Neural cell (in vitro differentiated cells): ENCODE measurements around the gene INSM2. TPM values are rescaled to one million over a fixed set of nuclear protein-coding genes. Genes with fewer than 3 reads are reported as not detected.

Source experiments
- H2AFZ ChIP-seq: fragments of 200-600, 300-800 bp; sonication (generic), shearing (Covaris generic); 2 replicates; pipeline ENCODE4 v1.6.0; 2014; ENCODE audit warnings: low read depth, mild to moderate bottlenecking, antibody characterized with exemption, low read length, moderate library complexity
- H3F3A ChIP-seq: fragments of 200-600 bp; shearing (Covaris generic); 2 replicates; pipeline ENCODE4 v1.6.1; 2016; ENCODE audit warnings: mild to moderate bottlenecking, moderate library complexity, mixed read lengths, antibody characterized with exemption, low read length; ENCODE audit not compliant: insufficient read depth, poor library complexity, severe bottlenecking
- H3K27ac ChIP-seq: fragments of 200-600, 300-800 bp; sonication (generic), shearing (Covaris generic); 2 replicates; pipeline ENCODE4 v1.5.1; 2014; ENCODE audit warnings: mild to moderate bottlenecking, low read length, moderate library complexity
- H3K27me3 ChIP-seq: fragments of 300-800, 200-600 bp; sonication (generic), shearing (Covaris generic); 2 replicates; pipeline ENCODE4 v1.6.0; 2014; ENCODE audit warnings: mild to moderate bottlenecking, low read depth, low read length, moderate library complexity; ENCODE audit not compliant: insufficient read depth
- H3K36me3 ChIP-seq: fragments of 300-800, 200-600 bp; sonication (generic), shearing (Covaris generic); 2 replicates; pipeline ENCODE4 v1.5.1; 2014; ENCODE audit warnings: mild to moderate bottlenecking, antibody characterized with exemption, low read length, moderate library complexity; ENCODE audit not compliant: insufficient read depth
- H3K4me2 ChIP-seq: fragments of 300-800, 200-600 bp; sonication (generic), shearing (Covaris generic); 2 replicates; pipeline ENCODE4 v1.6.0; 2014; ENCODE audit warnings: mild to moderate bottlenecking, low read length
- H3K4me3 ChIP-seq: fragments of 300-800, 200-600 bp; sonication (generic), shearing (Covaris generic); 2 replicates; pipeline ENCODE4 v1.5.1; 2014; ENCODE audit warnings: mild to moderate bottlenecking, low read length, moderate library complexity
- H3K79me2 ChIP-seq: fragments of 200-600 bp; shearing (Covaris generic); replicated peaks from 2 replicates; pipeline ENCODE4 v1.6.0; 2014; ENCODE audit warnings: mild to moderate bottlenecking, low read length, moderate library complexity; ENCODE audit not compliant: insufficient read depth
- H3K9ac ChIP-seq: fragments of 300-800, 200-600 bp; sonication (generic), shearing (Covaris generic); 2 replicates; pipeline ENCODE4 v1.6.1; 2016; ENCODE audit warnings: mild to moderate bottlenecking, low read length, mixed read lengths
- H3K9me2 ChIP-seq: fragments of 200-600 bp; shearing (Covaris generic); 2 replicates; pipeline ENCODE4 v1.6.1; 2016; ENCODE audit warnings: mild to moderate bottlenecking, low read length, mixed read lengths; ENCODE audit not compliant: insufficient read depth
- H3K9me3 ChIP-seq: fragments of 200-600, 300-800 bp; sonication (generic), shearing (Covaris generic); 2 replicates; pipeline ENCODE4 v1.6.1; 2016; ENCODE audit warnings: mild to moderate bottlenecking, mixed run types, low read length, moderate library complexity, mixed read lengths
- H4K20me1 ChIP-seq: fragments of 200-600 bp; shearing (Covaris generic); 2 replicates; pipeline ENCODE4 v1.6.1; 2016; ENCODE audit warnings: mild to moderate bottlenecking, mixed run types; ENCODE audit not compliant: insufficient read depth
- EP300 ChIP-seq: fragments of 450-650 bp; conservative IDR thresholded peaks from 2 replicates; pipeline ENCODE4 v1.6.1; 2014; ENCODE audit warnings: antibody characterized with exemption, mild to moderate bottlenecking, moderate library complexity; ENCODE audit not compliant: poor library complexity, severe bottlenecking
- EZH2 ChIP-seq: fragments of 200-600, 300-800 bp; shearing (Covaris generic), sonication (generic); IDR thresholded peaks from 2 replicates; pipeline ENCODE4 v1.6.1; 2014; ENCODE audit warnings: antibody characterized with exemption, low read length, borderline replicate concordance, mild to moderate bottlenecking; ENCODE audit not compliant: insufficient read depth, poor library complexity, severe bottlenecking
- MXI1 ChIP-seq: fragments of 450-650 bp; conservative IDR thresholded peaks from 2 replicates; pipeline ENCODE4 v1.6.1; 2014; ENCODE audit warnings: antibody characterized with exemption, mild to moderate bottlenecking; ENCODE audit not compliant: poor library complexity, severe bottlenecking
- POLR2AphosphoS5 ChIP-seq: IDR thresholded peaks from 2 replicates; pipeline ENCODE4 v1.6.1; 2012
- RAD21 ChIP-seq: fragments of 450-650 bp; conservative IDR thresholded peaks from 2 replicates; pipeline ENCODE4 v1.6.1; 2014; ENCODE audit warnings: antibody characterized with exemption, mild to moderate bottlenecking, moderate library complexity
- SMC3 ChIP-seq: fragments of 450-650 bp; conservative IDR thresholded peaks from 2 replicates; pipeline ENCODE4 v1.6.1; 2014; ENCODE audit warnings: antibody characterized with exemption, mild to moderate bottlenecking, moderate library complexity; ENCODE audit not compliant: poor library complexity
- TAF1 ChIP-seq: IDR thresholded peaks from 2 replicates; pipeline ENCODE4 v1.6.1; 2012; ENCODE audit warnings: low read depth
- polyA plus RNA-seq: library from polyadenylated mRNA; depleted of rRNA; stranded (reverse); fragments of >200 nt; gene quantifications from 2 replicates; pipeline ENCODE4 v1.2.3, GENCODE V29; 2014
- TF ChIP-seq, protein P1 (sequence below): IDR thresholded peaks from 2 replicates; pipeline ENCODE4 v1.6.1; 2012; ENCODE audit warnings: borderline replicate concordance
- TF ChIP-seq, protein P2 (sequence below): fragments of 450-650 bp; IDR thresholded peaks from 2 replicates; pipeline ENCODE4 v1.5.1; 2014; ENCODE audit warnings: antibody characterized with exemption, mild to moderate bottlenecking, moderate library complexity; ENCODE audit not compliant: poor library complexity, severe bottlenecking

The INSM2 gene
- polyA plus RNA-seq, 1 donor from 2014 or later: 2.4 TPM

DNA sequence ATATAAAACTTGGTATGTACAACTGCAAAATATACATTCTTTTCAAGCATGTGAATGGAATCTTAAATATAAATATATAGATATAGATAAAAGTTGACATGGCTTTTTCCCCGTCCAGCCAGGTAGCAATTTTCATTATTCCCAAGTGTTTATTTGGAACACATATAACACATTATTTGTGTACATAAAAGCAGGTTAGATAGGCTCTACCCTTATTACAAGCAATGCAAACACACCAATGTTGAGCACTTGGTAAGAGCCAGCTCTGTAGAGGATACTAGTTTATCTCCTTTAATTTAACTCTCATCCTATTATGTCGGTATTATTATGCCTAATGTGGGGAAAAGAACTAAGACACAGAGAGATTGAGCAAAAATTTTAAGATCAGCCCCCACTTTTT lies 7.0 kb upstream of the INSM2 start:
- no peaks in the 10 kb centered on the region for H3F3A ChIP-seq
- H3K4me3 ChIP-seq: no peak overlapping the region
- no peaks in the 10 kb centered on the region for H3K9me2 ChIP-seq
- no peak overlapping the region for H3K9ac ChIP-seq
- H3K9me3 ChIP-seq: no peaks in the 10 kb centered on the region
- H4K20me1 ChIP-seq: no peaks in the 10 kb centered on the region
- TF ChIP-seq EZH2 (no peak), SMC3 (no peak), MXI1 (no peak), RAD21 (no peak), TAF1 (no peak), EP300 (no peak), POLR2AphosphoS5 (no peak)
- TF ChIP-seq, protein P1, sequence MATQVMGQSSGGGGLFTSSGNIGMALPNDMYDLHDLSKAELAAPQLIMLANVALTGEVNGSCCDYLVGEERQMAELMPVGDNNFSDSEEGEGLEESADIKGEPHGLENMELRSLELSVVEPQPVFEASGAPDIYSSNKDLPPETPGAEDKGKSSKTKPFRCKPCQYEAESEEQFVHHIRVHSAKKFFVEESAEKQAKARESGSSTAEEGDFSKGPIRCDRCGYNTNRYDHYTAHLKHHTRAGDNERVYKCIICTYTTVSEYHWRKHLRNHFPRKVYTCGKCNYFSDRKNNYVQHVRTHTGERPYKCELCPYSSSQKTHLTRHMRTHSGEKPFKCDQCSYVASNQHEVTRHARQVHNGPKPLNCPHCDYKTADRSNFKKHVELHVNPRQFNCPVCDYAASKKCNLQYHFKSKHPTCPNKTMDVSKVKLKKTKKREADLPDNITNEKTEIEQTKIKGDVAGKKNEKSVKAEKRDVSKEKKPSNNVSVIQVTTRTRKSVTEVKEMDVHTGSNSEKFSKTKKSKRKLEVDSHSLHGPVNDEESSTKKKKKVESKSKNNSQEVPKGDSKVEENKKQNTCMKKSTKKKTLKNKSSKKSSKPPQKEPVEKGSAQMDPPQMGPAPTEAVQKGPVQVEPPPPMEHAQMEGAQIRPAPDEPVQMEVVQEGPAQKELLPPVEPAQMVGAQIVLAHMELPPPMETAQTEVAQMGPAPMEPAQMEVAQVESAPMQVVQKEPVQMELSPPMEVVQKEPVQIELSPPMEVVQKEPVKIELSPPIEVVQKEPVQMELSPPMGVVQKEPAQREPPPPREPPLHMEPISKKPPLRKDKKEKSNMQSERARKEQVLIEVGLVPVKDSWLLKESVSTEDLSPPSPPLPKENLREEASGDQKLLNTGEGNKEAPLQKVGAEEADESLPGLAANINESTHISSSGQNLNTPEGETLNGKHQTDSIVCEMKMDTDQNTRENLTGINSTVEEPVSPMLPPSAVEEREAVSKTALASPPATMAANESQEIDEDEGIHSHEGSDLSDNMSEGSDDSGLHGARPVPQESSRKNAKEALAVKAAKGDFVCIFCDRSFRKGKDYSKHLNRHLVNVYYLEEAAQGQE: no peak
- TF ChIP-seq, protein P2, sequence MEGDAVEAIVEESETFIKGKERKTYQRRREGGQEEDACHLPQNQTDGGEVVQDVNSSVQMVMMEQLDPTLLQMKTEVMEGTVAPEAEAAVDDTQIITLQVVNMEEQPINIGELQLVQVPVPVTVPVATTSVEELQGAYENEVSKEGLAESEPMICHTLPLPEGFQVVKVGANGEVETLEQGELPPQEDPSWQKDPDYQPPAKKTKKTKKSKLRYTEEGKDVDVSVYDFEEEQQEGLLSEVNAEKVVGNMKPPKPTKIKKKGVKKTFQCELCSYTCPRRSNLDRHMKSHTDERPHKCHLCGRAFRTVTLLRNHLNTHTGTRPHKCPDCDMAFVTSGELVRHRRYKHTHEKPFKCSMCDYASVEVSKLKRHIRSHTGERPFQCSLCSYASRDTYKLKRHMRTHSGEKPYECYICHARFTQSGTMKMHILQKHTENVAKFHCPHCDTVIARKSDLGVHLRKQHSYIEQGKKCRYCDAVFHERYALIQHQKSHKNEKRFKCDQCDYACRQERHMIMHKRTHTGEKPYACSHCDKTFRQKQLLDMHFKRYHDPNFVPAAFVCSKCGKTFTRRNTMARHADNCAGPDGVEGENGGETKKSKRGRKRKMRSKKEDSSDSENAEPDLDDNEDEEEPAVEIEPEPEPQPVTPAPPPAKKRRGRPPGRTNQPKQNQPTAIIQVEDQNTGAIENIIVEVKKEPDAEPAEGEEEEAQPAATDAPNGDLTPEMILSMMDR: no peak
- no peaks in the 10 kb centered on the region for H3K36me3 ChIP-seq
- no peak overlapping the region for H3K4me2 ChIP-seq
- no peak overlapping the region for H3K27ac ChIP-seq
- no peak overlapping the region for H2AFZ ChIP-seq
- H3K27me3 ChIP-seq: peaks cover 20% of the 10 kb centered on the region
- no peaks in the 10 kb centered on the region for H3K79me2 ChIP-seq

DNA sequence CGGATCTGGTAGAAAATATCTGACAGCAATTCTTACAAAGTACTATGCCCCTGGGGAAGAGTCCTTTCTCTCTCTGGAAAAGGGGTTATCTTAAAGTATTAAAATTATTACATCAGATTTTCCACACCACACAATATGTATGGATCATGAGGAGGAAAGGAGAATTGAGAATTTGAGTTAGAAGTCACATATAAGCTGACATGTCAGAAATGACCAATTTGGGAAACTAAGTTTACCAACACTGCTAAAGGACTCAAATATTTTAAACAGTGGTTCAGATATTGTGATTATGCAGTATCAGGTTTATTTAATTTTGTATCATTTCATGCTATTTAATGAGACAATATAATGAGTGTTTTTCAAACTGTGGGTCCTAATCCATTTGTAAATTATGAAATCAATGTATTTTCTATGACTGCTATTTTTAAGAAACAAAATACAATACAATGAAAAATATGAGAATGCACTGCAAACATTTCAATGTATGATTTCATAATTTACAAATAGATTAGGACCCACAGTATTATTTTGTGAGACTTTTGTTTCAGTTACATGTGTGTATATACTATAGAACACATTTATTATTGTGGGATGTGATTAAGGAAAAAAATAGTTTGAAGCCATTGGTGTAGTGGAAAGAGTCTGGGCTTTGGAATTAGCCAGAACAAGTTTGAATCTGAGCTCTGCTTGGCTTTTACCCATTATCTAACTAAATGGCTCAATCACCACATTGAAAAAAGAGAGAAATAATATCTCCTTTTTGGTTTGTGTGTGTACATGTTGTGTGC lies 1.8 kb upstream of the INSM2 start:
- Histone ChIP-seq H3K27me3 (peaks cover 71% of the 10 kb centered on the region), H3K79me2 (no peaks in the 10 kb centered on the region), H4K20me1 (no peaks in the 10 kb centered on the region), H3K4me2 (no peak overlapping the region), H2AFZ (no peak overlapping the region), H3K4me3 (no peak overlapping the region), H3K9me2 (no peaks in the 10 kb centered on the region), H3K36me3 (no peaks in the 10 kb centered on the region), H3F3A (no peaks in the 10 kb centered on the region), H3K9me3 (no peaks in the 10 kb centered on the region), H3K27ac (no peak overlapping the region), H3K9ac (no peak overlapping the region)
- TF ChIP-seq POLR2AphosphoS5: no peak
- no peak for TF ChIP-seq EP300
- TF ChIP-seq TAF1: no peak
- TF ChIP-seq, protein P2: no peak
- TF ChIP-seq SMC3: no peak
- TF ChIP-seq, protein P1: no peak
